GM12878 (cell line): ENCODE data around the gene LYG1. TPM values are rescaled to one million over a fixed set of nuclear protein-coding genes. Genes with fewer than 3 reads are reported as not detected.
A peak's percentile ranks its signal among the peaks of the same experiment; 100 is the strongest.

ENCODE experiments used
- BHLHE40 ChIP-seq, 2 experiments: fragments of 450-650 bp in 1 of 2; IDR thresholded peaks; 2 replicates each; pipeline ENCODE4 v1.6.1; 2011 to 2017; ENCODE audit warnings: low read depth in 2 of 2, borderline replicate concordance in 1 of 2, improper control_type of control experiment in 1 of 2, low read length in 1 of 2, mild to moderate bottlenecking in 1 of 2
- BRCA1 ChIP-seq: IDR thresholded peaks from 2 replicates; pipeline ENCODE4 v1.6.1; 2011; ENCODE audit warnings: low read depth, low read length, improper control_type of control experiment
- CBFB ChIP-seq: IDR thresholded peaks from 2 replicates; pipeline ENCODE4 v1.6.1; 2016; ENCODE audit warnings: antibody characterized with exemption, low read depth
- CHD2 ChIP-seq: IDR thresholded peaks from 2 replicates; pipeline ENCODE4 v1.6.1; 2011; ENCODE audit warnings: low read depth, low read length, improper control_type of control experiment, borderline replicate concordance
- CREM ChIP-seq: IDR thresholded peaks from 2 replicates; pipeline ENCODE4 v1.6.1; 2014; ENCODE audit warnings: antibody characterized with exemption, low read depth
- EGR1 ChIP-seq, 2 experiments: IDR thresholded peaks; 1 replicate in 1 of 2; 2 replicates in 1 of 2; pipeline ENCODE4 v1.6.1; 2011 to 2012; ENCODE audit warnings: low read depth in 2 of 2, low read length in 2 of 2, borderline replicate concordance in 1 of 2, mild to moderate bottlenecking in 1 of 2, moderate library complexity in 1 of 2
- FOXK2 ChIP-seq: fragments of 450-650 bp; IDR thresholded peaks from 2 replicates; pipeline ENCODE4 v1.6.1; 2017; ENCODE audit warnings: mild to moderate bottlenecking, moderate library complexity
- MXI1 ChIP-seq: fragments of 150-350 bp; IDR thresholded peaks from 2 replicates; pipeline ENCODE4 v1.6.1; 2011; ENCODE audit warnings: low read depth, mild to moderate bottlenecking, inconsistent platforms, low read length, improper control_type of control experiment
- NRF1 ChIP-seq: conservative IDR thresholded peaks from 2 replicates; pipeline ENCODE4 v1.6.1; 2011; ENCODE audit warnings: mild to moderate bottlenecking, low read depth, low read length, improper control_type of control experiment
- PAX5 ChIP-seq: IDR thresholded peaks from 2 replicates; pipeline ENCODE4 v1.6.1; 2011; ENCODE audit warnings: low read depth, low read length, borderline replicate concordance
- RCOR1 ChIP-seq: conservative IDR thresholded peaks from 2 replicates; pipeline ENCODE4 v1.6.1; 2012; ENCODE audit warnings: low read depth, low read length, improper control_type of control experiment
- RFX5 ChIP-seq: IDR thresholded peaks from 2 replicates; pipeline ENCODE4 v1.6.1; 2011; ENCODE audit warnings: low read depth, low read length, improper control_type of control experiment
- SIN3A ChIP-seq: IDR thresholded peaks from 2 replicates; pipeline ENCODE4 v1.6.1; 2012; ENCODE audit warnings: low read depth, low read length, improper control_type of control experiment
- SMAD5 ChIP-seq: IDR thresholded peaks from 2 replicates; pipeline ENCODE4 v1.6.1; 2016; ENCODE audit warnings: antibody characterized with exemption, low read depth
- SMC3 ChIP-seq: IDR thresholded peaks from 2 replicates; pipeline ENCODE4 v1.6.1; 2011; ENCODE audit warnings: low read length, improper control_type of control experiment, borderline replicate concordance
- SRF ChIP-seq, 2 experiments: IDR thresholded peaks; 2 replicates each; pipeline ENCODE4 v1.6.1; 2011; ENCODE audit warnings: low read depth in 2 of 2, low read length in 2 of 2, mild to moderate bottlenecking in 1 of 2, moderate library complexity in 1 of 2
- TARDBP ChIP-seq: IDR thresholded peaks from 2 replicates; pipeline ENCODE4 v1.6.1; 2016; ENCODE audit warnings: borderline replicate concordance
- TCF12 ChIP-seq: IDR thresholded peaks from 2 replicates; pipeline ENCODE4 v1.6.1; 2011; ENCODE audit warnings: low read depth, mild to moderate bottlenecking, low read length
- ZBED1 ChIP-seq: IDR thresholded peaks from 2 replicates; pipeline ENCODE4 v1.6.1; 2016; ENCODE audit warnings: borderline replicate concordance
- ZNF207 ChIP-seq: fragments of 450-650 bp; IDR thresholded peaks from 2 replicates; pipeline ENCODE4 v1.6.1; 2014; ENCODE audit warnings: antibody characterized with exemption, mild to moderate bottlenecking, borderline replicate concordance
- ZNF217 ChIP-seq: fragments of 450-650 bp; IDR thresholded peaks from 2 replicates; pipeline ENCODE4 v1.6.1; 2017; ENCODE audit warnings: antibody characterized with exemption, mild to moderate bottlenecking
- ZNF274 ChIP-seq: IDR thresholded peaks from one replicate; pipeline ENCODE4 v1.8.0; 2011; ENCODE audit not compliant: insufficient read length, insufficient read depth
- polyA plus RNA-seq, 11 experiments: library from polyadenylated mRNA; depleted of rRNA in 4 of 11; unstranded in 6 of 11; stranded (reverse) in 5 of 11; fragments of >200 nt; fragmentation: Nextera tagmentation in 4 of 11; fragmentation: Illumina TruSeq in 1 of 11; extraction: Ambion mirVana in 4 of 11; extraction: Trizol in 1 of 11; gene quantifications; 1 replicate in 1 of 11; 2 replicates in 10 of 11; pipeline versions ENCODE4 v1.2.1 to v1.2.3, GENCODE V29; 2011 to 2016; ENCODE audit warnings: inconsistent platforms in 2 of 11, missing spikeins in 2 of 11, low read depth in 1 of 11
- total RNA-seq, 4 experiments: library from RNA; depleted of rRNA in 3 of 4; stranded (reverse); fragments of >200 nt in 3 of 4; fragmentation: Illumina TruSeq in 1 of 4; extraction: Trizol in 1 of 4; gene quantifications; 2 replicates each; pipeline versions ENCODE4 v1.2.1 to v1.2.3, GENCODE V29; 2013 to 2021
- TF ChIP-seq, protein P1 (sequence below): fragments of 450-650 bp; IDR thresholded peaks from 2 replicates; pipeline ENCODE4 v1.6.1; 2016; ENCODE audit warnings: mild to moderate bottlenecking
- TF ChIP-seq, protein P2 (sequence below), 3 experiments: IDR thresholded peaks in 2 of 3; conservative IDR thresholded peaks in 1 of 3; 2 replicates each; pipeline ENCODE4 v1.5.1; 2011; ENCODE audit warnings: low read depth in 3 of 3, low read length in 3 of 3, mild to moderate bottlenecking in 3 of 3, control low read depth in 2 of 3, moderate library complexity in 2 of 3, inconsistent platforms in 1 of 3, mixed read lengths in 1 of 3; ENCODE audit not compliant: control insufficient read depth in 2 of 3, insufficient read depth in 1 of 3; ENCODE audit errors: extremely low read depth in 1 of 3

LYG1 gene
- total and polyA plus RNA-seq, 10 of the 15 experiments (the other 5 are each of a cell fraction or from before 2014, with no cell fraction given) = 0.27 to 1.3 (median 0.79) TPM; not detected in 1

DNA sequence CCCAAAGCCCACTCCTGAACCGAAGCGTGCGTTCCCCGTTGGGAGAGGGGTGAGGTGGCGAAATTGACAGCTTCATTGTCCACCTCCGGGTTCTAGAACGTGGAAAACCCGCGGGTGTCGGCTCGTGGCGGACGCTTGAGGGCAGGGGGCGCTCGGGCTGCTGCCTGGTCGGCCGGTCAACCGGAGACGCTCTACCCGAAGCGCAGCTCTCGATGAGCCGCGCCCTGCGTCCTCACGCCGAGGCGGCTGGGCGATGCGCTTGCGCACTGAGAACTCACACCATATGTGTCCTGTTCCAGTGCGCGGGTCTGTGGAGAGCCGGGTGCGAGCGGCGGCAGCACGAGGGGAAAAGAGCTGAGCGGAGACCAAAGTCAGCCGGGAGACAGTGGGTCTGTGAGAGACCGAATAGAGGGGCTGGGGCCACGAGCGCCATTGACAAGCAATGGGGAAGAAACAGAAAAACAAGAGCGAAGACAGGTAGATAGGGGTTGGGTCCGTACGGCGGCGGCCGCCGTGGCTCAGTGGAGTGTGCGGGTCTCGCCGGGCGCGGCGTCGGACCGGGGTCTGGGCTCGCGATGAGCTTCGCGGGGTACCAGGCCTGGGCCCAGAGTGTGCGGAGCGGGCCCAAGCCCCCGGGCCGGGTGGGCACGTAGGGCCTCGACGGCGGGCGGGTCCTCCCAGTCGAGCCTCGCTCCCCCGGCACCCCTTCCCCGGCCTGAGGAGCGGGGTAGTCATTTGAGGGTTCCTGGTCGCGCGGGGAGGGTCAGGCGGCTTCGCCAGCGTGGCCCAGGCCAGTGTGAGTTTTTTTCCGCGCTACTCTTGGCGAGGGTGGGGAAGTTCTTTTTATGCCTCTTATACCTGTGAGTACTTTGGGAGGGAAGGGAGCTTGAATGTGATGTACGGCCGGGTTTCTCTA is 36.4 kb upstream of the LYG1 start, which contains the start of gene EIF5B (continued):
- TF ChIP-seq CREM (peak; percentile 84), FOXK2 (no peak), BRCA1 (0 out of 2 replicates have a peak, but pooled peaks have one; percentile 20), EGR1 (IDR thresholded peaks at IDR 0.05; ENCODE audit: borderline replicate concordance in 1 of 2, low read depth in 2 of 2, low read length in 2 of 2) (peak; percentile 83 to 93), ZNF207 (0 out of 2 replicates have a peak, but pooled peaks have one; percentile 68), SRF (IDR thresholded peaks at IDR 0.05; ENCODE audit: low read depth in 2 of 2, low read length in 2 of 2) (peak; percentile 34 to 65; a peak in 2 of 4 replicates), MXI1 (peak; percentile 96), PAX5 (peak; percentile 71; the same call in 1 of the 2 replicates), BHLHE40 (IDR thresholded peaks at IDR 0.05; ENCODE audit: borderline replicate concordance in 1 of 2, low read depth in 2 of 2, low read length in 1 of 2) (peak; percentile 44 to 86; a peak in 3 of 4 replicates), ZBED1 (0 out of 2 replicates have a peak, but pooled peaks have one; percentile 44), SMC3 (peak; percentile 32; the same call in 1 of the 2 replicates), ZNF217 (no peak), CHD2 (peak; percentile 83), SMAD5 (peak; percentile 77), CBFB (peak; percentile 41; the same call in 1 of the 2 replicates), RCOR1 (0 out of 2 replicates have a peak, but pooled peaks have one; percentile 40), RFX5 (peak; percentile 45; the same call in 1 of the 2 replicates), TARDBP (peak; percentile 57; the same call in 1 of the 2 replicates), ZNF274 (no peak), SIN3A (peak; percentile 81; the same call in 1 of the 2 replicates), NRF1 (peak; percentile 94), TCF12 (0 out of 2 replicates have a peak, but pooled peaks have one; percentile 11)
- TF ChIP-seq, protein P1, sequence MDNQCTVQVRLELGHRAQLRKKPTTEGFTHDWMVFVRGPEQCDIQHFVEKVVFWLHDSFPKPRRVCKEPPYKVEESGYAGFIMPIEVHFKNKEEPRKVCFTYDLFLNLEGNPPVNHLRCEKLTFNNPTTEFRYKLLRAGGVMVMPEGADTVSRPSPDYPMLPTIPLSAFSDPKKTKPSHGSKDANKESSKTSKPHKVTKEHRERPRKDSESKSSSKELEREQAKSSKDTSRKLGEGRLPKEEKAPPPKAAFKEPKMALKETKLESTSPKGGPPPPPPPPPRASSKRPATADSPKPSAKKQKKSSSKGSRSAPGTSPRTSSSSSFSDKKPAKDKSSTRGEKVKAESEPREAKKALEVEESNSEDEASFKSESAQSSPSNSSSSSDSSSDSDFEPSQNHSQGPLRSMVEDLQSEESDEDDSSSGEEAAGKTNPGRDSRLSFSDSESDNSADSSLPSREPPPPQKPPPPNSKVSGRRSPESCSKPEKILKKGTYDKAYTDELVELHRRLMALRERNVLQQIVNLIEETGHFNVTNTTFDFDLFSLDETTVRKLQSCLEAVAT = no peak
- TF ChIP-seq, protein P2, sequence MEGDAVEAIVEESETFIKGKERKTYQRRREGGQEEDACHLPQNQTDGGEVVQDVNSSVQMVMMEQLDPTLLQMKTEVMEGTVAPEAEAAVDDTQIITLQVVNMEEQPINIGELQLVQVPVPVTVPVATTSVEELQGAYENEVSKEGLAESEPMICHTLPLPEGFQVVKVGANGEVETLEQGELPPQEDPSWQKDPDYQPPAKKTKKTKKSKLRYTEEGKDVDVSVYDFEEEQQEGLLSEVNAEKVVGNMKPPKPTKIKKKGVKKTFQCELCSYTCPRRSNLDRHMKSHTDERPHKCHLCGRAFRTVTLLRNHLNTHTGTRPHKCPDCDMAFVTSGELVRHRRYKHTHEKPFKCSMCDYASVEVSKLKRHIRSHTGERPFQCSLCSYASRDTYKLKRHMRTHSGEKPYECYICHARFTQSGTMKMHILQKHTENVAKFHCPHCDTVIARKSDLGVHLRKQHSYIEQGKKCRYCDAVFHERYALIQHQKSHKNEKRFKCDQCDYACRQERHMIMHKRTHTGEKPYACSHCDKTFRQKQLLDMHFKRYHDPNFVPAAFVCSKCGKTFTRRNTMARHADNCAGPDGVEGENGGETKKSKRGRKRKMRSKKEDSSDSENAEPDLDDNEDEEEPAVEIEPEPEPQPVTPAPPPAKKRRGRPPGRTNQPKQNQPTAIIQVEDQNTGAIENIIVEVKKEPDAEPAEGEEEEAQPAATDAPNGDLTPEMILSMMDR (IDR thresholded peaks at IDR 0.05 in 2 of 3, conservative IDR thresholded peaks at IDR 0.05 in 1 of 3; ENCODE audit: control insufficient read depth in 2 of 3, extremely low read depth in 1 of 3, insufficient read depth in 1 of 3, low read depth in 3 of 3, low read length in 3 of 3) = peak; percentile 75 to 86 (median 79)
